T-helper 1 cell treated with Interleukin-12 subunit alpha and Interleukin-12 subunit beta and Interleukin-4 antibody, amounts not matched to agents 30 μg/mL and 1 μg/mL, for 36 hours (primary cell): Measurements from ENCODE around the gene COMP.

Source experiments
- H3K27ac Mint-ChIP-seq: one replicate; pipeline ENCODE4 v1.8.0; 2021; ENCODE audit warnings: mild to moderate bottlenecking, mixed read lengths
- H3K27me3 Mint-ChIP-seq: one replicate; pipeline ENCODE4 v1.8.0; 2021; ENCODE audit warnings: low read depth, mixed read lengths
- H3K36me3 Mint-ChIP-seq: one replicate; pipeline ENCODE4 v1.8.0; 2021; ENCODE audit warnings: low read depth, mixed read lengths
- H3K4me1 Mint-ChIP-seq: one replicate; pipeline ENCODE4 v1.8.0; 2021; ENCODE audit warnings: low read depth, mixed read lengths
- H3K4me3 Mint-ChIP-seq: one replicate; pipeline ENCODE4 v1.8.0; 2021; ENCODE audit warnings: mild to moderate bottlenecking, moderate library complexity, mixed read lengths
- H3K9me3 Mint-ChIP-seq: one replicate; pipeline ENCODE4 v1.8.0; 2021; ENCODE audit warnings: mixed read lengths

COMP gene

DNA sequence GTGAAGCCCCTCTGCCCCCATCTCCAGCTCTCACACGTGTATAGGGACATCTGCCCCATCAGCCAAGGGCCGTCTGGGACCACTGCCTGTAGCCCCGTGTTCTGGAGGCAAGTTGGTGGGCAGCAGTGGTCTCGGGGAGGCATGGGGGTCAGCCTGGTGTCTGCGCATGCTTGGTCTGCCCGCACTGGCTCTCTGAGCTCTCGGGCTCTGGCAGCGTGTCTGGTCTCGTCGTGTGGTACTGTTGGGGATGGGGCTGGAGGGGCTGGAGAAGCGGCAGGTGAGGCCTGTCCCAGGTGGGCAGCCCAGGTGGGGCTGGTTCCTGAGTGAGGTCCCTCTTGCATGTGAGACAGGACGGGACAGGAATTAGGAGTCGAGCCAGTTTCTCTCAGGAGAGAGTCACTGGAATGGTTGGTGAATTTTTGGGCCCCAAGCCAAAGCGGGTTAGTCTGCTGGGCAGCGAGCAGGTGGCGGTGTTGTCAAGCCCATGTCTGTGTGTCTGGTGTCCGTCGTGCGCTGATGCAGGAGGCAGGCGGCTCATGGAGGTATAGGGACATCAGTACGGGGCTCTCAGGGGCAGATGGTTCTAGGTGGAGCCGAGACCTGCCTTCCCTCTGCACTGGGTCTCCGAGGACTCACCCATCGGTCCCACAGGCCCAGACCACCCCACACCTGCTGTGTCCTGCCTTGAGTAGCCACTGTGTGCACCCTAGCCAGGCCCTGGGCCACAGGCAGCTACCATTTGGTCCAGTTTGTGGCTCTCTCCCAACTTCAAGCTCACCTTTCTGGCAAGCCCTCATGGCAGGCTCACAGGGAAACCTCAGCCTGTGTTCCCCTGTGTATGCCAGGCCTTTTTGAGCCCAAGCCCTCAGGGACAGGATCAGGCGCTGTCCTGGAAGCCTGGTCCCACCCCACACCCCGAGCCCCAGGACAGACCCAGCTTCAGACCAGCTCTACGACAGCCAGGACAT is 18.2 kb downstream of the COMP start:
- Mint-ChIP-seq H3K9me3 (no peaks in the 10 kb centered on the region), H3K4me3 (no peak overlapping the region), H3K27me3 (no peaks in the 10 kb centered on the region), H3K27ac (no peak overlapping the region), H3K36me3 (no peaks in the 10 kb centered on the region), H3K4me1 (no peaks in the 10 kb centered on the region)

GRCh38 chr19:18771328-18772242 is 19.5 kb downstream of the COMP start:
- H3K27me3 Mint-ChIP-seq, result no peaks in the 10 kb centered on the region
- H3K36me3 Mint-ChIP-seq, result no peaks in the 10 kb centered on the region
- H3K9me3 Mint-ChIP-seq, result no peaks in the 10 kb centered on the region
- no peaks in the 10 kb centered on the region for H3K4me1 Mint-ChIP-seq
- no peak overlapping the region for H3K4me3 Mint-ChIP-seq
- no peak overlapping the region for H3K27ac Mint-ChIP-seq

DNA sequence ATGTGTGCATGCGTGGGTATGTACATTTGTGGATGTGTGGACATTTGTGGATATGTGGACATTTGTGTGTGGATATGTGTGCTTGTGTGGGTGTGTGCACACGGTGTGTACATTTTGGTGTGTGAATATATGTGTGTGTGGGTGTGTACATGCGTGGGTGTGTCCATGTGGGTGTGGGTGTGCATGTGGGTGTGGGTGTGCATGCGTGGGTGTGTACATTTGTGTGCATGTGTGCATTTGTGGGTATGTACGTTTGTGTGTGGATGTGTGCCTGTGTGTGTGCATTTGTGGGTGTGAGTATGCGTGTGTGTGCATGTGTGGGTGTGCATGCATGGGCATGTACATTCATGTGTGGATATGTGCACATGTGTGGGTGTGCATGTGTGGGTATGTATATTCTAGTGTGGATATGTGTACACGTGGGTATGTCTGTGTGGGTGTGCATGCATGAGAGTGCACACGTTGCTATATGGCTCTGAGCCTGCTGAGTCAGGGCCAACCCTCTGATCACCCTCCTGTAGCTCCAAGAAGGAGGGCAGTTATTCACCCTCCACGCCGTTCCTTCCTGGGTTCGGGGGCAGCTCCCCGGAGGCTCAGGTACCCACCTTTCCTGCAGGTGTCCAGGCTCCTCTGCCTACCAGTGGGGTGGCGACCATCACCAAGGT is 20.3 kb downstream of the COMP start:
- Mint-ChIP-seq H3K36me3 (no peaks in the 10 kb centered on the region), H3K27me3 (no peaks in the 10 kb centered on the region), H3K9me3 (no peaks in the 10 kb centered on the region), H3K4me1 (no peaks in the 10 kb centered on the region), H3K4me3 (no peak overlapping the region), H3K27ac (no peak overlapping the region)

- H3K4me1 Mint-ChIP-seq, result no peaks in the 10 kb centered on the region
- H3K36me3 Mint-ChIP-seq, result no peaks in the 10 kb centered on the region
- no peaks in the 10 kb centered on the region for H3K27me3 Mint-ChIP-seq
- H3K27ac Mint-ChIP-seq, result no peak overlapping the region
- H3K9me3 Mint-ChIP-seq, result no peaks in the 10 kb centered on the region
- no peak overlapping the region for H3K4me3 Mint-ChIP-seq
These were observed 21.0 kb downstream of the COMP start for GRCh38 chr19:18769989-18770528.

- H3K36me3 Mint-ChIP-seq, result no peaks in the 10 kb centered on the region
- no peak overlapping the region for H3K27ac Mint-ChIP-seq
- no peaks in the 10 kb centered on the region for H3K27me3 Mint-ChIP-seq
- H3K4me1 Mint-ChIP-seq, result no peaks in the 10 kb centered on the region
- no peaks in the 10 kb centered on the region for H3K9me3 Mint-ChIP-seq
- H3K4me3 Mint-ChIP-seq, result no peak overlapping the region
These were observed 21.9 kb downstream of the COMP start for GRCh38 chr19:18768997-18769891.

GRCh38 chr19:18768046-18768771 is 22.9 kb downstream of the COMP start:
- no peaks in the 10 kb centered on the region for H3K27me3 Mint-ChIP-seq
- no peak overlapping the region for H3K4me3 Mint-ChIP-seq
- no peak overlapping the region for H3K27ac Mint-ChIP-seq
- H3K9me3 Mint-ChIP-seq, result no peaks in the 10 kb centered on the region
- no peaks in the 10 kb centered on the region for H3K4me1 Mint-ChIP-seq
- no peaks in the 10 kb centered on the region for H3K36me3 Mint-ChIP-seq

GRCh38 chr19:18765224-18765623 is 25.9 kb downstream of the COMP start:
- no peaks in the 10 kb centered on the region for H3K36me3 Mint-ChIP-seq
- H3K4me3 Mint-ChIP-seq, result no peak overlapping the region
- no peaks in the 10 kb centered on the region for H3K27me3 Mint-ChIP-seq
- H3K4me1 Mint-ChIP-seq, result no peaks in the 10 kb centered on the region
- H3K9me3 Mint-ChIP-seq, result no peaks in the 10 kb centered on the region
- no peak overlapping the region for H3K27ac Mint-ChIP-seq

GRCh38 chr19:18764591-18765051 is 26.5 kb downstream of the COMP start:
- Mint-ChIP-seq H3K4me3 (no peak overlapping the region), H3K27me3 (no peaks in the 10 kb centered on the region), H3K4me1 (no peaks in the 10 kb centered on the region), H3K36me3 (no peaks in the 10 kb centered on the region), H3K27ac (no peak overlapping the region), H3K9me3 (no peaks in the 10 kb centered on the region)

GRCh38 chr19:18763674-18764590 is 27.2 kb downstream of the COMP start:
- no peaks in the 10 kb centered on the region for H3K27me3 Mint-ChIP-seq
- no peaks in the 10 kb centered on the region for H3K9me3 Mint-ChIP-seq
- no peaks in the 10 kb centered on the region for H3K4me1 Mint-ChIP-seq
- no peak overlapping the region for H3K27ac Mint-ChIP-seq
- H3K36me3 Mint-ChIP-seq, result no peaks in the 10 kb centered on the region
- H3K4me3 Mint-ChIP-seq, result no peak overlapping the region

GRCh38 chr19:18762125-18763023 is 28.7 kb downstream of the COMP start:
- Mint-ChIP-seq H3K4me3 (no peak overlapping the region), H3K36me3 (no peaks in the 10 kb centered on the region), H3K27ac (no peak overlapping the region), H3K27me3 (no peaks in the 10 kb centered on the region), H3K4me1 (no peaks in the 10 kb centered on the region), H3K9me3 (no peaks in the 10 kb centered on the region)

GRCh38 chr19:18761531-18762110 is 29.5 kb downstream of the COMP start:
- no peaks in the 10 kb centered on the region for H3K27me3 Mint-ChIP-seq
- no peaks in the 10 kb centered on the region for H3K36me3 Mint-ChIP-seq
- H3K27ac Mint-ChIP-seq, result no peak overlapping the region
- no peaks in the 10 kb centered on the region for H3K4me1 Mint-ChIP-seq
- H3K9me3 Mint-ChIP-seq, result no peaks in the 10 kb centered on the region
- H3K4me3 Mint-ChIP-seq, result no peak overlapping the region
